Inflammatory macrophage treated with lipopolysaccharide for 4 hours (primary cell): ENCODE measurements around the gene FBXO42.
A peak's percentile ranks its signal among the peaks of the same experiment; 100 is the strongest.
"Not testable (repeated sequence)": the region's sequence is repeated elsewhere in the genome, so short reads cannot be mapped to it uniquely, and the experiment has no call there.

ENCODE experiments used
- DNase-seq: peaks from one replicate; pipeline ENCODE4 v3.0.0-alpha.2; 2020

The FBXO42 gene

DNA sequence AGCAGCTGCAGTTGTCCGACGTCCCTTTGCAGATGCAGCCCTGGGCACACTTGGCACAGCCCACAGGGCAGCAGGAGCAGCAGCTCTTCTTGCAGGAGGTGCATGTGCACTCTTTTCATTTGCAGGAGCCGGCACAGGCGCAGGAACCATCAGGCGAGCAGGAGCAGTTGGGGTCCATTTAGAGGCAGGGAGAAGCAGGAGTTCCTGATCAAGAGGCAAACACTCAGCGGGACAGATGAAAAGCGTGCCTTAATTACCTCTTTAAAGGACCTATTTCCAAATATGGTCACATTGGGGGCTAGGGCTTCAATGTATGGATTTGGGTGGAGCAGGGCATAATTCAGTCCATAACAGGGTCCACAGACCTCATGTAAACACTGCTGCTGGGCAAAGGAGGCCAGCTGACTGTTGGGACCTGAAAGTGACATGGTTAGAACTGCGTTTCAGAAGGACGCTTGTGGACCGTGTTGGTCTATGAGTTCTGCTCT, 111.0 kb downstream of the FBXO42 start:
- no peak for DNase-seq

DNA sequence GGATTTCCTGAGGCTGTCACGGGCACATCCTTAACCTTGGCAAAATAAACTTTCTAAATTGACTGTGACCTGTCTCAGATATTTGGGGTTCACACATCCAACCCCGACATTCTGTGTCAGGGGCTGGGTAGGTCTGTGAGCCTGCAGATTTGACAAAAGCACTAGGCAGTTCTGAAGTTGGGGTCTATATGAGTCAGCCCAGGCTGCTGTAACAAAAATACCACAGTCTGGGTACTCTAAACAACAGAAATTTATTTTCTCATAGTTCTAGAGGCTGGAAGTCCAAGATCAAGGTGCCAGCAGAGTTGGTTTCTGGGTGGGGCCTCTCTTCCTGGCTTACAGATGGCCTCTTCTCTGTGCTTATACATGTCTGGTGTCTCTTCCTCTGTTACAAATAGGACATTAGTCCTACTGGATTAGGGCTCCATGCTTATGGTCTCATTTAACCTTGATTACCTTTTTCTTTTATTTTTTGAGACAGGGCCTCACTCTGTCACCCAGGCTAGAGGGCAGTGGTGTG, 112.2 kb downstream of the FBXO42 start:
- no peak for DNase-seq

DNA sequence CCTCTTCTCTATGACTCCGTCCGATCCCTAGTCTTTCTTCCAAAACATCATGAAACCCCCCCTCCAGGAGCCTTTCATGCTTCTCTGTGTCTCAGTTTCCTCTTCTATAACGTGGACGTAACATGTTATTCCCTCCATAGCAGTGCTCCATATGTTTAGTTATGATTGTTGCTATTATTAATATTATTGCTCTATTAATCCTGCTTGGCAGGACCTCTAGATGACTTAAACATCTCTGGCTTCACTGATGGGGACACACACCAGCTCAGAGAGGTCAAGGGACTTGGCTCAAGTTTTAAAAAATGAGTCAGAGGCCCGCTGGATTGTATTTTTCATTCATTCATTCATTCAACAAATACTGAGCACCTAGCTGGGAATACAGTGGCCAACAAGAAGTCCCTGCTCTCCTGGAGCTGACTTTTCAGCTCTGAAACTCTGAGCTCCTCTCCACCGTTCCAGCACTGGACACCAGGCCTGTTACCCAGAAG, 114.9 kb downstream of the FBXO42 start:
- no peak for DNase-seq

DNA sequence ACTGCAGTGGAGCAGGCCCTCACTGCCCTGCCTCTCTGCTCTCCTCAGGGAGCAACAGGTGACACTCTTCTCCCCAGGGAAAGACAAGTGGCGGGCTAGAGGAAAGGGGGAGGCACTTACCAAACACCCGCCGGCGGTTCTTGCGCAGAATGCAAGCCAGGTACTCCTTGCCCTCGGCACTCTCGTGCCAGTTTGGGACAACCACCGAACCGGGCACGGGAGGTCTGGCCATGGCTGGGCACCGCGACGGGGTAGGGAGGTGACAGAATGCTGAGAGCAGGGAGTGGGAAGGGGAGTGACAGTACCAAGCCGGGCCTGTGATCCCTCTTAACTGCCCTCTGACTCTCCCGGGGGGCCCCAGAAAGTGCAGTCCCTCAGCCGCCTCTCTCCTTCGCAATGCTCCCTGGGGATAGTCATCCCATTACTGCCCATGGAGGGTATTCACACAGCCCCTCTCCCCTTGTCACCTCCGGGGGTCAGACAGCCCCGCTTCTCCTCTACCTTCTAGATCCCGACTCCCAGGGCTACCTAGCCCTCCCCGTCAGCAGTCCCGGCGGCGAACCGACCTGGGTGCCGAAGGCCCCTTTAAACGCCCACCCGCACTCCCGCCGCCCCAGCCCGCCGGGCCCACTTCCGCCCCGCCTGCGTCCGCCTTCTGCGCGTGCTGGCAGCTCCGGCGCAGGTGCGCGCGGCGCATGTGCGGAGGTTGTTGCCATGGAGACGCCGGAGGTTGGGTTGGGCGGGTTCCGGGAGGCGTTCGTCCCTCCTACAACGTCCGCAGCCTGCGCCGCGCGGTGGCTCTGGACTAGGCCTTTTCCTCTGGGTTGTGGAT, 115.6 kb downstream of the FBXO42 start, which contains the start of gene CPLANE2:
TSS of gene CPLANE2 (minus strand) at position 673 of the 832 bp plus-strand sequence. CDS start at position 232, 441 bp downstream.
- peak; percentile 86 for DNase-seq

DNA sequence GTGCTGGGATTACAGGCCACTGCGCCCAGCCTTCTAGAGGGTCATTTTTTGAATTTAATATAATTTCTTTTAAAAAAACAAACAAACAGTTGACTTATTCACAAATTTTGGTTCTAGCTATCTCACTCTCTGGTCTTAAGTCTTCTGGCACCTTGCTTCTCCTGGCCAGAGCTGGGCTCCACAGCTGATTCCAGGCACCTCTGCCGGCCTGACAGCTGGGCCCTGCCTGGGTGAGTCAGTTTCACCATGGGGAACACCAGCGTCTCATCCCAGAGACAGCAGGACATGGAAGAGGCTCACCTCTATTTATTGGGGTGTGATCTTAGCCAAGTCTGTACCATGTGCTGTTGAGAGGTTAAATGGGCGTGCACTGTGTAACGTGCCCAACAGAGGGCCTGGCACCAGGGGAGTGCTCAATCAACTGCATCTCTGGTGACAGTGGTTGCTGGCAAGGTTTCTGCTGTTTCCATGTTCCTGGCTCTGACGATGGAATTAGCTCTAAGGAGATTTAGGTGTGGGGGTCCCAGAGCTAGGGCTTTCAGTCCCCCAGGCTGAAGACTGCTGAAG, 116.3 kb downstream of the FBXO42 start:
- peak; percentile 14 for DNase-seq

DNA sequence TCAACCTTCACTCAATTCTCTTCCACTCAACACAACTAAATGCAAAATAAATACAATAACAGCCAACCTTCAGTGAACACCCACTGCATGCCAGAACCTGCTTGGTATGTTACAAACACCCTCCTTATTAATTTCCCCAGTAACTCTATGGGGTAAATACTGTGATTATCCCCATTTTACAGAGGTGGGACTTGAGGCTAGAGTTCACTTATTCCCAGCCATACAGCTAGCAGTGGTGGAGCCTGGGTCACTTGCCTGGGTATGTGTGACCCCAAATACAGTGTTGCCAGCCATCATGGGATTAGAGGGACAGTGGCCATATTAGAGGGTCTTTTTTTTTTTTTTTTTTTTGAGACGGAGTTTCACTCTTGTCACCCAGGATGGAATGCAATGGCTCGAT, 116.9 kb downstream of the FBXO42 start:
- no peak for DNase-seq

DNA sequence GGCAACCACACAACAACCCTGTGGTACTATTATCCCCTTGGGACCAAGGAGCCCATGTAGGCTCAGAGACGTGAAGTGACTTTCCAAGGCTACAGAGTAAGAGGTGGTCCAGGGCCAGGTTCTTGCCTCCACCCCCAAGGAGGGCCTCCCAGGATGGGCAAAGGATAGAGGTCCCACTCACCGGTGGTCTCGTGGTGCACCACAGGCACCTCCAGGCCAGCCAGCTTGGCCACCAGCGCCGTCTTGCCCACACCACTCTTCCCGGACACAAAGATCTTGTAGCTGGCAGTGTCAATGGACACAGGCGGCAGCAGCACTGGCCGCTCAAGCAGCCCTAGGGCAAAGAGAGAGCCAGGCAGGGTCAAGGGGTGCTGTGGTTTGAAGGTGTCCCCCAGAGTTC, 118.8 kb downstream of the FBXO42 start:
- DNase-seq: no peak

DNA sequence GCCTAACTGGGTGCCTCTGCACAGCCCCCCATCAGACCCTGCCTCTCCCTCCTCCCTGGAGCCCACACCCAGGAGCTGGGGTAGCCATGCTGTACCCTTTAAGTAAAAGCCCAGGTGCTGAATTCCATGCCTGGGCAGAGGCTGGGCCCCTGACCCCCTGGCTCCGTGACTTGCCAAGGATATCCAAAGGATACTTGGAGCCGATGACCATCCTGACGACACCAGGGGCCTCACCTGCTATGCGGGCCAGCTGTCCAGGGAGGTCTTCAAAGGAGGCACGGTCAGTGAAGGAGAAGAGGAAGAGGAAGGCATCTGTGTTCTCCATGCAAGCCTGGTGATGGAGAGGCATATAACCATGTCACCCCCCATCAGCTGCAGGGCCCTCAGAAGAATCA, 120.0 kb downstream of the FBXO42 start:
- no peak for DNase-seq

DNA sequence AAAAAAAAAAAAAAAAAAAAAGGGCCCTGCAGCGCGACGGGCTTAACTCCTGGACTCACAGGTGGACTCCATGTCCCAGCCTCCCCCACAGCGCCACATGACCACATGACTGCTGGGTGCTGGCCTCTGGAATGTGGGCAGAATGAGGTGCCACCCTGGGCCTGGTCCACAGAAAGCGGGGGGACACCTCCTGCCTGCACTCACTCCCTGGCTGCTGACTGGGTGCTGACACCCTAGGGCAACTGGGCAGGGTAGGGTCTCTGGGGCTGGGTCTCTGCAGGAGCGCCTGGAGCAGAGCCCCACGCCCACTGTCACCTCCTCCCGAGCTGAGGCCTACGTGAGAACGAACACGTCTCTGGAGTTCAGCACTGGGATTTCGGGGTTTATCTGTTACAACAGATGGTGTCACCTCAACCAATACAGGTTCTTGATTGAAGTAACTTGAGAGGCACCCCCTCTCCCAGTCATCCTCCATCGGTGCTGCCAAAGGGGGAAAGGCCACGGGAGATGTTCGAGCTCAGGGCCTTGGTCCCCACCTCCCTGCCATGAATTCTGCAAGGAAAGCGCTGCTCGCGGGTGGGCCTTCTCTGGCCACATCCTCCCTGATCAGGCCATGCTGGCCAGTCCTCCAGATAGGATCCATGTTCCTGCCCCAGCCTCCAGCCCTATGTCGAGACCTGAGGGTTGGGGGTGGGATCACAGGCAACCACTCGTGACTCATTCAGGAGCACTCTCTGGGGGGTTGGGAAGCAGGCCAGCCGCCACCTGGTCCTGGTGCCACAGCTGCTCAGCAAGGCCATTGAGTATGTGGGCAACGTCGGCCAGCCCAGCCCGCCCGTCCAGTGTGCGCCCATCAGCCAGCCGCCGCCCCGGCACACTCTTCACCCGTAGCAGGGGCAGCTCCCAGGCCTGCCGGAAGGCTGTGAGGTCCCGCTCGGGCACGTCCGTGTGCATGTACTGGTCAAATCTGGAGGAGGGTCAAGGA, 120.7 kb downstream of the FBXO42 start:
- no peak for DNase-seq

DNA sequence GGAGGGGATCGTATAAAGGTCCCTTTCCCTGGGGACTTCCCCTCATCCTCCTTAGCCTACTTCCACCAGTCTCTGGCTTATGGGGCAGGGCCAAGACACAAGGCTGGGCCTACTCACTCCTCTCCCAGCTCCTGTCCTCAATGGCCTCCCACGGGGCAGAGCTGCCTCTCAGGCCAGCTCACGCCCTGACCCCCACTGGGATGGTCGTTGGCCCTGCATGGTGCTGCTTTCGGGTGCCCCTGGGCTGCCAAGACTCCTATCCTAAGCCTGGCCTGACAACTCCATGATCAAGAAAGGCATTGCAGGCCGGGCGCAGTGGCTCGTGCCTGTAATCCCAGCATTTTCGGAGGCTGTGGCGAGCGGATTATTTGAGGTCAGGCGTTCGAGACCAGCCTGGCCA, 121.5 kb downstream of the FBXO42 start:
- DNase-seq: no peak

DNA sequence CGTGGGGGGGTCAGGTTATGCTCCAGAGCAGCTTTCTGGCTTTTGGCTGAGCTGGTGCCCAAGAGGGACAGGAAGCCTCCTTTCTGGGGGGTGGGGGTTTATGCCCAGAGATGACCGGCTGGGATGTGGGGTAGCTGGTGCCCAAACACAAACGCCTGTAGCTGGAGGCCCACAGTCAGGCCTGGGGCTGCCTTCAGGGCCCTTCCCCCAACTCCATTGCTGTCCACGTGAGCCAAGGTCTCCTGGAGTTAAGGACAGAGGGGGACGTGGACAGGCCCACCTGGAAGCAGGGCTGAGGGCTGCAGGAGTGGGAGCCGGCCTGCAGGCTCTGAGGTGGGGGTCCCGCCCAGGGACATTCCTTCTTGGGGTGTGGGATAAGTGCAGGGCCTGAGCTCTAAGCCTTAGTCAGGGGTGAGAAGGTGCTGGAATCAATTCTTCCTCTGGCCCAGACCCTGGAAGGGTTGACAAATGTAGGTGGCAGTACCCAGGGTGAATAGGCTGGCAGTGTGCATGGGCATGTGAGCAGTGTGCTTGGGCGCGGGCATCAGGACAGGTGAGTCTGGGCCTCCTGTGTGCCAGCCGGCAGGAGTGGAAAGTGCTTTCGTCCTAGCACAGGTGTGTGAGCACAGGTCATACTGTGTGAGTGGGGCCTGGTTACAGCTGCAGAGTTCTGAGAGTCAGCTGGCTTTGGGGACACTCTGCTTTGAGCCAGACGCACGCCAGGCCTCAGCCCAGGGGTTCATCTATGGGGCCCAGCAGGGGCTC, 122.1 kb downstream of the FBXO42 start:
- no peak for DNase-seq

DNA sequence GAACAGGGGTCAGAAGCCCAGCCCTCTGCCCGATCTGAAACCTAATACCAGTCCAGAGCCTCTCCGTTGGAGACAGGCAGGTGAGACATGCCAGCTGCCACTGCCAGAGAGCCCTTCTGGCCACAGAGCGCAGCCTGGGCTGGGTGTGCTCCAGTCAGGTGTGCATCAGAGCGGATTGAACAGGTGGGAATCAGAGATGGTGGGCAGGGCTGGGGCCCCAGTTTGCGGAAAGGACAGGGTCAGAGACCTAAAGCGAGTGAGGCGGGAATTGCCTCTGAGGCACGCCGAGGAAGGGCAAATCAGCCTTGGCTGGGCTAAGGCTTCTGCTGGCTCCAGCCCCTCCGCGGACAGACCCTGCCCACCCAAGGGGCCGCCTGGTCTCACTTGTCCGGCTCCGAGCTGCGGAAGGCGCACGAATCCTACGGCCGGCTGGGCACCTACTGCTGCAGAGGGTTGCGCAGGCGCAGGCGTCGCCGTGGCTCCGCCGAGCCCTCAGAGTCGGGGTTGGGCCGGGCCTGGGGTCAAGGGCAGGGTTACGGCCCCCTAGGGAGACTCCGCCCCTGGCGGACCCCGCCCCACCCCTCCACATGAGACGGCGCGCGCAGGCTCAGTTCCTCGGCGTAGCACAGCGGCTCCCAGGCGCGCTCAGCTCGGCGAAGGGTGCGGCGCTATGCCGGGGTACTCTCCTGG, 125.6 kb downstream of the FBXO42 start:
- DNase-seq: no peak

DNA sequence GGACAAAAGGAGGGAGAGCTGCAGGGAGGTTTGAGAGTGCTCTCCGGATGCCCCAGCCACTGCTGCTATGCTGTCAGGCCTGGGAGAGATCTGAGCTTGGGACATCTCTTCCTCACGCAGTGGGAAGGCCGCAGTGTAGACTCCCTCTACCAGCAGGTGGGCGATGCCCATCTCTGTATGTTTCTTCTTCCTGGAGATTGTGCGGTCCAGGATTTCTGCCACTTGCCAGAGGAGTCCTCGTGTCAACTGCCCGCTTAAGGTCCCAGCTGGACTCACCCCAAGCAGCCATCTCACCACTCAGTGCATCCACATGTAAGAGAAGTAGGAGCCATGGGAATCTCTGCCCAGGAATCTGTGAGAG, 126.2 kb downstream of the FBXO42 start:
- no peak for DNase-seq

DNA sequence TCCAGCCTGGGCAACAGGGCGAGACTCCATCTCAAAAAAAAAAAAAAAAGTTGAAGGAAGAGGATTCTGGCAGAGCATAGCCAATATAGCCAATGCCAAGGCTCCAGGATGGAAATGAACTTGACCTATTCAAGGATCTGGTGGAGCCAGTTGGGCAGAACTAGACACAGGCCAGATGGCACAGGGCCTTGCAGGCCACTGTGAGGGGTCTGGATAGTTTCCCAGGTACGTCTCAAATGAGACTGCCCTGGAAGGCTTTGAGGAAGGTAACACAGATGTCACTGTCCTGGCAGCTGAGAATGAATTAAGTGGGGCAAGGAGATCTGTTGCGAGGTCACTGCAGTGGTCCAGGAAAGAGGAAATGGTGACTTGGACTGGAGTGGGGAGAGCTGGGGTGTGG, 127.8 kb downstream of the FBXO42 start:
- DNase-seq: no peak

DNA sequence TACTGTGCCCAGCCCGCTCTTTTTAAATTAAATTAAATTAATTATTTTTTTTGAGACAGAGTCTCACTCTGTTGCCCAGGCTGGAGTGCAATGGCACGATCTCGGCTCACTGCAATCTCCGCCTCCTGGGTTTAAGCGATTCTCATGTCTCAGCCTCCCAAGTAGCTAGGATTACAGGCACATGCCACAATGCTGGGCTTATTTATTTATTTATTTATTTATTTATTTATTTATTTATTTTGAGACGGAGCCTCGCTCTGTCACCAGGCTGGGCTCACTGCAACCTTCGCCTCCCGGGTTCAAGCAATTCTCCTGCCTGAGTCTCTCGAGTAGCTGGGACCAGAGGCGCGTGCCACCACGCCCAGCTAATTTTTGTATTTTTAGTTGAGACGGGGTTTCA, 129.6 kb downstream of the FBXO42 start:
- DNase-seq: not testable (repeated sequence)

DNA sequence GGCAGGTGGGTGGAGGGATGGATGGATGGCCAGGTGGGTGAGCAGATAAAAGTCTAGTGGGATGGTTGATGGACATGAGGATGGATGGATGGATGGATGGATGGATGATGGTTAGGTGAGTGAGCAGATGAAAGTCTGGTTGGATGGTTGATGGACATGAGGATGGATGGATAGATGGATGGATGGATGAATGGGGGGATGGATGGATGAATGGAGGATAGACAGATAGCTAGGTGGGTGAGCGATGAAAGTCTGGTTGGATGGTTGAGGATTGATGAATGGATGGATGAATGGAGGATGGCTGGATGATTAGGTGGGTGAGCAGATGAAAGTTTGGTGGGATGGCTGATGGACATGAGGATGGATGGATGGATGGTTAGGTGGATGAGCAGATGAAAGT, 130.8 kb downstream of the FBXO42 start:
- no peak for DNase-seq

DNA sequence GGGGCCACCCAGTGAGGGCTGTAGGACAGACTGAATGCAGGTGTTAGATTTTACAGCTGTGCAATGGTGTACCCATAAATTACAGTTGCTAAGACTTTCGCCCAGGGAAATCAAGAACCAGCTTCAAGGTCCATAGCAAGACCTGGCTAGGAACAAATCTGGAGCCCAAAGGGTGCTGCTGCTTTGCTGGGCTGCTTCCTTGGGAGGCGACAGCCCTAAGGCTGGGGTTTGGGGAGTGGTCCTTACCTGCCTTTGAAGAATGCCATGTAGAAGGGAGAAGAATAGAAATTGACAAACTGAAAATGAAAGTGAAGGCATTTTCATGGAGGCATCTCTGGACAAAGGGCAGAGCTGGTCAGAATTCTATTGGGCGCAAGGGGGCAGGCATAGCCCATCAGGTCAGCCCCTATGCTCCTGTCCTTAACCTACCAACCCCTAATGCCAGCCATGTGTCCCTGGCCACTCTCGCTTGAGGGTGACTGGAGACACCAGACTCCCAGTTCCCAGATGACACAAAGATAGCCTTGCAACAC, 132.2 kb downstream of the FBXO42 start:
- DNase-seq: no peak

DNA sequence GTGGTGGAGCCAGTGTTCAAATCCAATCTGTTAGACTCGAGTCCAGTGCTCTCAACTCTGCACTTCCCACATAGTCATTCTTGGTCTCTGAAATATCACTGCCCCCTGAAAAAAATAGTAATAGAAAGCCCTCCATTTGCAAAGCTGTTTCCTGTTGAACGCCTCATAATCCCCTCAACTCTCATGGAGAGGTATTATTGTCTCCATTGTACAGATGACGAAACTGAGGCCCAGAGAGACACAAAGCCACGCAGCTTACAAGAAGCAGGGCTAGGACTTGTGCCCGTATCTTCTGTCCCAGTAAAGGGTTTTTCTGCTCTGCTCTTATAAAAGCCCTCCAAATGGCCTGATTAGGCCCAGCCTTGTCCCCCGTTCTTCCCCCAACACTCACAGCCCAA, 133.6 kb downstream of the FBXO42 start:
- no peak for DNase-seq

DNA sequence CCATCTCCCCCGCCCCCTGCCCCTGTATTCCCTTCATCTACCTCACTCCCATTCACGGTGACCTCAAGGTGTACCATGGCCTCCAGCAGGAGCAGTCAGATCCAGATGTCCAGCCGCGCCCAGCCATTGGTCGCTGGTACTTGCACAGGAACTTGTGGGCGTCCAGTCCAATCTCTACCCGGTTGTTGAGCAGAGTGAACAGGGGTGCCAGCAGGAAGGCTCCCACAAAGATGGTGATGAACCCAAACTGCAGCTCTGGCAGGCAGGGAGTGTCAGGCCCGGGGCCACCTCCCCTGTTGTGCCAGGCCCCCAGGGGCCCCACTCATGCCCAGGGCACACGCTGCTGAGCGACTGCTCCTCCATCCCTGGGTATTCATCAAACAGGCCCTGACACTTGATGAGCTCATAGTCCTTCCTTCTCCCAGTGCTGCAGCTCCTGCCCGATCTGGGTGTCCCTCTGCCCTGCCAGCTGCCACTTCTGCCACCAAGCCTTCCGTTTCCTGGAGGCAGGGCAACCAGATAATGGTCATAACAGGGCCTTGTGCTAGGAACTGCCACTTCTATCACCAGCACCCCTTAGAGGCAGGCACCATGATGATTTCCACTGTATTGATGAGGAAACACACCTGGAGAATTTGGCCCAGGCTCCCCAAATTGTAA, 134.1 kb downstream of the FBXO42 start:
- no peak for DNase-seq

DNA sequence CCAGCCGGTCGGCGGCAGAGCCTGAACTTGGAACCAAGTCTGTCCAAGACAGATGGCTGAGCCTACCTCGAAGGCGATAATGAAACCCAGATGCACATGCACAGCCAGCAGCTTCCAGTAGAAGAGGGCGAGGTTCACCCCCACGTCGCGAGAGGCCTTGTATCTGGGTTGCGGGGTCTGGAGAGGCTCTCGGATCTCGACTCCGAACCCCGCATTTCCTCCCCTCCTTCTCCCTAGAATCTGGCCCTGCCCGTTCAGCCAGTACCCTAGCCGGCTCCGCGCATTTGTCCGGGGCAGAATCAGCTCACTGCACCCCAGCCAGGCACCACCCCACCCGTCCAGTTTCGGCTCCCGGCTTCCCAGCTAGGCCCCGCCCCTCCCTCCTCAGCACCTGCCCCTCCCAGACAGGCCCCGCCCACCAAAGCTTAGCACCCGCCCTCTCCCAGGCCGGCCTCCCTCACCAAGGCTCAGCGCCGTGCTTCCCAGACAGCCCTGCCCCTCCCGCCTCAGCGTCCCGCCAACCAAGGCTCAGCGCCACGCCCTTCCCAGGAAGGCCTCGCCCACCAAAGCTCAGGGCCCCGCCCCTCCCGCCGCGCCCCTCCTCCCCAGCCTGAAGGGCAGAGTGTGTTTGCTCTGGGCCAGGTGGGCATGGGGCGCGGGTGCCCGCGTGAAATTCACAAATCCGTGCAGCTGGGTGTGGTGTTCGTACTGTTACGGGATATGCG, 135.1 kb downstream of the FBXO42 start:
- DNase-seq: peak; percentile 98
